WTC11 (cell line): ENCODE results near the gene ITIH5. TPM values are rescaled to one million over a fixed set of nuclear protein-coding genes. Genes with fewer than 3 reads are reported as not detected.

Source experiments
- ATAC-seq: fragments of 200-7000 bp; cut with Tn5 transposase; 2 replicates; pipeline ENCODE4 v1.10.0; 2021; ENCODE audit warnings: mild to moderate bottlenecking, moderate library complexity
- CTCF ChIA-PET: fragments of 300-600 bp; sonication (Branson Sonifier 250); formaldehyde crosslinking; loops from one replicate; lab custom pipeline; 2021; ENCODE audit warnings: antibody characterized with exemption; lab: Charles Lee
- POLR2A ChIA-PET: fragments of 350-600 bp; sonication (Branson Sonifier 250); formaldehyde crosslinking; loops from one replicate; lab custom pipeline; 2021; ENCODE audit warnings: antibody characterized with exemption; lab: Charles Lee
- DNase-seq: peaks from one replicate; pipeline ENCODE4 v3.0.0; 2021; ENCODE audit warnings: low spot score
- H3K27ac Mint-ChIP-seq: 2 replicates; pipeline ENCODE4 v1.8.0; 2021; ENCODE audit warnings: mixed read lengths
- H3K27me3 Mint-ChIP-seq: 2 replicates; pipeline ENCODE4 v1.8.0; 2021; ENCODE audit warnings: low read depth, mild to moderate bottlenecking, moderate library complexity, mixed read lengths
- H3K36me3 Mint-ChIP-seq: 2 replicates; pipeline ENCODE4 v1.8.0; 2021; ENCODE audit warnings: mixed read lengths
- H3K4me1 Mint-ChIP-seq: 2 replicates; pipeline ENCODE4 v1.8.0; 2022; ENCODE audit warnings: mixed read lengths
- H3K4me3 Mint-ChIP-seq: 2 replicates; pipeline ENCODE4 v1.8.0; 2021; ENCODE audit warnings: mild to moderate bottlenecking, moderate library complexity, mixed read lengths
- H3K9me3 Mint-ChIP-seq: 2 replicates; pipeline ENCODE4 v1.8.0; 2021; ENCODE audit warnings: mixed read lengths
- CREB1 ChIP-seq: sonication (generic); formaldehyde crosslinking; IDR thresholded peaks from 2 replicates; pipeline ENCODE4 v1.8.0; 2023; ENCODE audit warnings: mild to moderate bottlenecking, missing genetic modification reagents
- FOXP1 ChIP-seq: sonication (generic); formaldehyde crosslinking; IDR thresholded peaks from 2 replicates; pipeline ENCODE4 v1.8.0; 2022; ENCODE audit warnings: missing genetic modification reagents, mild to moderate bottlenecking, moderate library complexity, borderline replicate concordance
- MXD4 ChIP-seq: fragments of 250-450 bp; sonication (Bioruptor Pico); IDR thresholded peaks from 2 replicates; pipeline ENCODE4 v1.8.0; 2021; ENCODE audit warnings: mild to moderate bottlenecking, moderate library complexity, borderline replicate concordance
- NFATC4 ChIP-seq: fragments of 250-450 bp; sonication (Bioruptor Pico); IDR thresholded peaks from 2 replicates; pipeline ENCODE4 v1.9.0; 2021; ENCODE audit warnings: mild to moderate bottlenecking
- NFE2L1 ChIP-seq: sonication (generic); formaldehyde crosslinking; IDR thresholded peaks from 2 replicates; pipeline ENCODE4 v1.8.1; 2023; ENCODE audit warnings: missing genetic modification reagents
- NR1H2 ChIP-seq: sonication (generic); formaldehyde crosslinking; IDR thresholded peaks from 2 replicates; pipeline ENCODE4 v1.9.0; 2021; ENCODE audit warnings: mild to moderate bottlenecking, moderate library complexity, missing genetic modification reagents
- PREB ChIP-seq: sonication (generic); formaldehyde crosslinking; IDR thresholded peaks from 2 replicates; pipeline ENCODE4 v1.8.1; 2022; ENCODE audit warnings: mild to moderate bottlenecking, missing genetic modification reagents, moderate library complexity, borderline replicate concordance
- TEAD1 ChIP-seq: sonication (generic); formaldehyde crosslinking; IDR thresholded peaks from 2 replicates; pipeline ENCODE4 v1.8.0; 2022; ENCODE audit warnings: mild to moderate bottlenecking, missing genetic modification reagents
- ZNF396 ChIP-seq: fragments of 250-450 bp; sonication (Bioruptor Pico); IDR thresholded peaks from 2 replicates; pipeline ENCODE4 v1.8.0; 2021; ENCODE audit warnings: mild to moderate bottlenecking, moderate library complexity, borderline replicate concordance
- total RNA-seq: library from RNA; stranded (reverse); gene quantifications from 3 replicates; pipeline ENCODE4 v1.2.3, GENCODE V29; 2021
- TF ChIP-seq, protein P1 (sequence below): sonication (generic); formaldehyde crosslinking; IDR thresholded peaks from 2 replicates; pipeline ENCODE4 v1.8.0; 2022; ENCODE audit warnings: mild to moderate bottlenecking, missing genetic modification reagents
- TF ChIP-seq, protein P2 (sequence below): sonication (generic); formaldehyde crosslinking; IDR thresholded peaks from 2 replicates; pipeline ENCODE4 v1.8.0; 2023; ENCODE audit warnings: missing genetic modification reagents
- TF ChIP-seq, protein P3 (sequence below): sonication (generic); formaldehyde crosslinking; IDR thresholded peaks from 2 replicates; pipeline ENCODE4 v1.8.0; 2023; ENCODE audit warnings: missing genetic modification reagents, mild to moderate bottlenecking, borderline replicate concordance
- TF ChIP-seq, protein P4 (sequence below): sonication (generic); formaldehyde crosslinking; IDR thresholded peaks from 2 replicates; pipeline ENCODE4 v1.8.1; 2022; ENCODE audit warnings: low read depth, missing genetic modification reagents, borderline replicate concordance
- TF ChIP-seq, protein P5 (sequence below): sonication (generic); formaldehyde crosslinking; conservative IDR thresholded peaks from 2 replicates; pipeline ENCODE4 v1.8.1; 2023; ENCODE audit warnings: mild to moderate bottlenecking, low read depth, missing genetic modification reagents, moderate library complexity

The ITIH5 gene
- total RNA-seq, 1 experiment from 2014 or later: 3.1 TPM

GRCh38 chr10:7610026-7610425, 56.7 kb downstream of the ITIH5 start:
- ATAC-seq (no peak), DNase-seq (no peak)
- CTCF ChIA-PET: interaction anchor here (0.5 to 1.1 kb wide), 2 partner anchors 41 to 77 kb away, joined by 3 to 4 read pairs; no protein-coding TSS in a partner anchor
- peaks cover 5% of the 10 kb centered on the region for H3K4me1 Mint-ChIP-seq
- no peaks in the 10 kb centered on the region for H3K9me3 Mint-ChIP-seq
- H3K4me3 Mint-ChIP-seq: no peak overlapping the region
- no peaks in the 10 kb centered on the region for H3K27me3 Mint-ChIP-seq
- TF ChIP-seq, protein P1, sequence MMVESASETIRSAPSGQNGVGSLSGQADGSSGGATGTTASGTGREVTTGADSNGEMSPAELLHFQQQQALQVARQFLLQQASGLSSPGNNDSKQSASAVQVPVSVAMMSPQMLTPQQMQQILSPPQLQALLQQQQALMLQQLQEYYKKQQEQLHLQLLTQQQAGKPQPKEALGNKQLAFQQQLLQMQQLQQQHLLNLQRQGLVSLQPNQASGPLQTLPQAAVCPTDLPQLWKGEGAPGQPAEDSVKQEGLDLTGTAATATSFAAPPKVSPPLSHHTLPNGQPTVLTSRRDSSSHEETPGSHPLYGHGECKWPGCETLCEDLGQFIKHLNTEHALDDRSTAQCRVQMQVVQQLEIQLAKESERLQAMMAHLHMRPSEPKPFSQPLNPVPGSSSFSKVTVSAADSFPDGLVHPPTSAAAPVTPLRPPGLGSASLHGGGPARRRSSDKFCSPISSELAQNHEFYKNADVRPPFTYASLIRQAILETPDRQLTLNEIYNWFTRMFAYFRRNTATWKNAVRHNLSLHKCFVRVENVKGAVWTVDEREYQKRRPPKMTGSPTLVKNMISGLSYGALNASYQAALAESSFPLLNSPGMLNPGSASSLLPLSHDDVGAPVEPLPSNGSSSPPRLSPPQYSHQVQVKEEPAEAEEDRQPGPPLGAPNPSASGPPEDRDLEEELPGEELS (CRISPR knock-in tag): no peak
- POLR2A ChIA-PET: no interaction called here
- H3K36me3 Mint-ChIP-seq: no peaks in the 10 kb centered on the region
- no peak overlapping the region for H3K27ac Mint-ChIP-seq

DNA sequence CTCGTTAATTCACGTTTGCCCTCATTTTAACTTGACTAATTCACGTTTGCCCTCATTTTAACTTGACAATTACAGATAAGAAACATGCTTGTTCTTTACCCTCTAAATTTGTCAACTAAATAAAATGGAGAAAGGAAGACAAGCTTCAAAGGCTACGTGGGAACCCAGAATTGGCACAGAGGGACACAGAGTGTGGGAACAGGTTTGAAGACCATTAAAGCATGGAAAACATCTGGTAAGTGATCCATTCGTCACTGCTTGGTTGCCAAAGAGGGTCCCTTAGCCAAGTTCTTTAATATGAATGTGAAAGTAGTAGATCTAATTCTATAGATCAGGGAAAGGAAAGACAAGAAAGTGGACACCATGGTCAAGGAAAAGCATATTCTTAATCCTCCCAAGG, 57.2 kb downstream of the ITIH5 start:
- POLR2A ChIA-PET: no interaction called here
- Mint-ChIP-seq H3K27ac (no peak overlapping the region), H3K4me1 (peaks cover 5% of the 10 kb centered on the region), H3K4me3 (no peak overlapping the region), H3K27me3 (no peaks in the 10 kb centered on the region), H3K9me3 (no peaks in the 10 kb centered on the region), H3K36me3 (no peaks in the 10 kb centered on the region)
- no peak for TF ChIP-seq NFE2L1 (CRISPR knock-in tag)
- no peak for TF ChIP-seq TEAD1 (CRISPR knock-in tag)
- TF ChIP-seq, protein P2, sequence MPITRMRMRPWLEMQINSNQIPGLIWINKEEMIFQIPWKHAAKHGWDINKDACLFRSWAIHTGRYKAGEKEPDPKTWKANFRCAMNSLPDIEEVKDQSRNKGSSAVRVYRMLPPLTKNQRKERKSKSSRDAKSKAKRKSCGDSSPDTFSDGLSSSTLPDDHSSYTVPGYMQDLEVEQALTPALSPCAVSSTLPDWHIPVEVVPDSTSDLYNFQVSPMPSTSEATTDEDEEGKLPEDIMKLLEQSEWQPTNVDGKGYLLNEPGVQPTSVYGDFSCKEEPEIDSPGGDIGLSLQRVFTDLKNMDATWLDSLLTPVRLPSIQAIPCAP (CRISPR knock-in tag): no peak
- TF ChIP-seq, protein P3, sequence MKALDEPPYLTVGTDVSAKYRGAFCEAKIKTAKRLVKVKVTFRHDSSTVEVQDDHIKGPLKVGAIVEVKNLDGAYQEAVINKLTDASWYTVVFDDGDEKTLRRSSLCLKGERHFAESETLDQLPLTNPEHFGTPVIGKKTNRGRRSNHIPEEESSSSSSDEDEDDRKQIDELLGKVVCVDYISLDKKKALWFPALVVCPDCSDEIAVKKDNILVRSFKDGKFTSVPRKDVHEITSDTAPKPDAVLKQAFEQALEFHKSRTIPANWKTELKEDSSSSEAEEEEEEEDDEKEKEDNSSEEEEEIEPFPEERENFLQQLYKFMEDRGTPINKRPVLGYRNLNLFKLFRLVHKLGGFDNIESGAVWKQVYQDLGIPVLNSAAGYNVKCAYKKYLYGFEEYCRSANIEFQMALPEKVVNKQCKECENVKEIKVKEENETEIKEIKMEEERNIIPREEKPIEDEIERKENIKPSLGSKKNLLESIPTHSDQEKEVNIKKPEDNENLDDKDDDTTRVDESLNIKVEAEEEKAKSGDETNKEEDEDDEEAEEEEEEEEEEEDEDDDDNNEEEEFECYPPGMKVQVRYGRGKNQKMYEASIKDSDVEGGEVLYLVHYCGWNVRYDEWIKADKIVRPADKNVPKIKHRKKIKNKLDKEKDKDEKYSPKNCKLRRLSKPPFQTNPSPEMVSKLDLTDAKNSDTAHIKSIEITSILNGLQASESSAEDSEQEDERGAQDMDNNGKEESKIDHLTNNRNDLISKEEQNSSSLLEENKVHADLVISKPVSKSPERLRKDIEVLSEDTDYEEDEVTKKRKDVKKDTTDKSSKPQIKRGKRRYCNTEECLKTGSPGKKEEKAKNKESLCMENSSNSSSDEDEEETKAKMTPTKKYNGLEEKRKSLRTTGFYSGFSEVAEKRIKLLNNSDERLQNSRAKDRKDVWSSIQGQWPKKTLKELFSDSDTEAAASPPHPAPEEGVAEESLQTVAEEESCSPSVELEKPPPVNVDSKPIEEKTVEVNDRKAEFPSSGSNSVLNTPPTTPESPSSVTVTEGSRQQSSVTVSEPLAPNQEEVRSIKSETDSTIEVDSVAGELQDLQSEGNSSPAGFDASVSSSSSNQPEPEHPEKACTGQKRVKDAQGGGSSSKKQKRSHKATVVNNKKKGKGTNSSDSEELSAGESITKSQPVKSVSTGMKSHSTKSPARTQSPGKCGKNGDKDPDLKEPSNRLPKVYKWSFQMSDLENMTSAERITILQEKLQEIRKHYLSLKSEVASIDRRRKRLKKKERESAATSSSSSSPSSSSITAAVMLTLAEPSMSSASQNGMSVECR (CRISPR knock-in tag): no peak
- TF ChIP-seq, protein P4, sequence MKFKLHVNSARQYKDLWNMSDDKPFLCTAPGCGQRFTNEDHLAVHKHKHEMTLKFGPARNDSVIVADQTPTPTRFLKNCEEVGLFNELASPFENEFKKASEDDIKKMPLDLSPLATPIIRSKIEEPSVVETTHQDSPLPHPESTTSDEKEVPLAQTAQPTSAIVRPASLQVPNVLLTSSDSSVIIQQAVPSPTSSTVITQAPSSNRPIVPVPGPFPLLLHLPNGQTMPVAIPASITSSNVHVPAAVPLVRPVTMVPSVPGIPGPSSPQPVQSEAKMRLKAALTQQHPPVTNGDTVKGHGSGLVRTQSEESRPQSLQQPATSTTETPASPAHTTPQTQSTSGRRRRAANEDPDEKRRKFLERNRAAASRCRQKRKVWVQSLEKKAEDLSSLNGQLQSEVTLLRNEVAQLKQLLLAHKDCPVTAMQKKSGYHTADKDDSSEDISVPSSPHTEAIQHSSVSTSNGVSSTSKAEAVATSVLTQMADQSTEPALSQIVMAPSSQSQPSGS (CRISPR knock-in tag): no peak
- TF ChIP-seq, protein P5, sequence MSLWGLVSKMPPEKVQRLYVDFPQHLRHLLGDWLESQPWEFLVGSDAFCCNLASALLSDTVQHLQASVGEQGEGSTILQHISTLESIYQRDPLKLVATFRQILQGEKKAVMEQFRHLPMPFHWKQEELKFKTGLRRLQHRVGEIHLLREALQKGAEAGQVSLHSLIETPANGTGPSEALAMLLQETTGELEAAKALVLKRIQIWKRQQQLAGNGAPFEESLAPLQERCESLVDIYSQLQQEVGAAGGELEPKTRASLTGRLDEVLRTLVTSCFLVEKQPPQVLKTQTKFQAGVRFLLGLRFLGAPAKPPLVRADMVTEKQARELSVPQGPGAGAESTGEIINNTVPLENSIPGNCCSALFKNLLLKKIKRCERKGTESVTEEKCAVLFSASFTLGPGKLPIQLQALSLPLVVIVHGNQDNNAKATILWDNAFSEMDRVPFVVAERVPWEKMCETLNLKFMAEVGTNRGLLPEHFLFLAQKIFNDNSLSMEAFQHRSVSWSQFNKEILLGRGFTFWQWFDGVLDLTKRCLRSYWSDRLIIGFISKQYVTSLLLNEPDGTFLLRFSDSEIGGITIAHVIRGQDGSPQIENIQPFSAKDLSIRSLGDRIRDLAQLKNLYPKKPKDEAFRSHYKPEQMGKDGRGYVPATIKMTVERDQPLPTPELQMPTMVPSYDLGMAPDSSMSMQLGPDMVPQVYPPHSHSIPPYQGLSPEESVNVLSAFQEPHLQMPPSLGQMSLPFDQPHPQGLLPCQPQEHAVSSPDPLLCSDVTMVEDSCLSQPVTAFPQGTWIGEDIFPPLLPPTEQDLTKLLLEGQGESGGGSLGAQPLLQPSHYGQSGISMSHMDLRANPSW: no peak
- no peak for TF ChIP-seq NR1H2 (CRISPR knock-in tag)
- no peak for TF ChIP-seq FOXP1 (CRISPR knock-in tag)
- no peak for TF ChIP-seq ZNF396 (CRISPR knock-in tag)
- no peak for TF ChIP-seq PREB
- TF ChIP-seq, protein P1 (CRISPR knock-in tag): no peak
- TF ChIP-seq NFATC4 (CRISPR knock-in tag): no peak
- no peak for TF ChIP-seq MXD4
- no peak for TF ChIP-seq CREB1
- DNase-seq (no peak), ATAC-seq (no peak)
- CTCF ChIA-PET: interaction anchor here (1.1 kb wide), 1 partner anchor 78 kb away, joined by 3 read pairs; no protein-coding TSS in a partner anchor
